Measurements from ENCODE around the gene KRTAP12-4.

The KRTAP12-4 gene

DNA sequence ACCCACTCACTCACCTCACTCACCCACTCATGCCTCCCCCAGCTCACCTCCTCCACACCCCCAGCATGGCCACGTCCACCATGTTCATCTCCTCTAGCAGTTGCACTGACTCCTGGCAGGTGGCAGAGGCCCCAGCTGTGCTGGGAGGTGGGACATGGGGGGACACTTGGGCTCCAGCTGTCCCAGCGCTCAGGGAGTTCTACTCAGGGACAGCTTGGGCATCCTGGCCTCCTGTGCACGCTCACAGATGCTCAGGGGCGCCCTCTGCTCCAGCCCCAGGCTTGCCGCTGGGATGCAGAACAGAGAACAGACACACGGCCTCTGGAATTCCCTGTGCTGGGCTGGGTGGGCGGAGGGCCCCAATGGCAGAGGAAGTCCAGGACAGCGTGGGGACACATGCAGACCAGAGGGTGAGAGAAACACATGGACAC is 37.4 kb downstream of the KRTAP12-4 start:
- DNase-seq (ENCODE audit: low read depth) = no peak
- TF ChIP-seq, protein P1, sequence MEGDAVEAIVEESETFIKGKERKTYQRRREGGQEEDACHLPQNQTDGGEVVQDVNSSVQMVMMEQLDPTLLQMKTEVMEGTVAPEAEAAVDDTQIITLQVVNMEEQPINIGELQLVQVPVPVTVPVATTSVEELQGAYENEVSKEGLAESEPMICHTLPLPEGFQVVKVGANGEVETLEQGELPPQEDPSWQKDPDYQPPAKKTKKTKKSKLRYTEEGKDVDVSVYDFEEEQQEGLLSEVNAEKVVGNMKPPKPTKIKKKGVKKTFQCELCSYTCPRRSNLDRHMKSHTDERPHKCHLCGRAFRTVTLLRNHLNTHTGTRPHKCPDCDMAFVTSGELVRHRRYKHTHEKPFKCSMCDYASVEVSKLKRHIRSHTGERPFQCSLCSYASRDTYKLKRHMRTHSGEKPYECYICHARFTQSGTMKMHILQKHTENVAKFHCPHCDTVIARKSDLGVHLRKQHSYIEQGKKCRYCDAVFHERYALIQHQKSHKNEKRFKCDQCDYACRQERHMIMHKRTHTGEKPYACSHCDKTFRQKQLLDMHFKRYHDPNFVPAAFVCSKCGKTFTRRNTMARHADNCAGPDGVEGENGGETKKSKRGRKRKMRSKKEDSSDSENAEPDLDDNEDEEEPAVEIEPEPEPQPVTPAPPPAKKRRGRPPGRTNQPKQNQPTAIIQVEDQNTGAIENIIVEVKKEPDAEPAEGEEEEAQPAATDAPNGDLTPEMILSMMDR (conservative IDR thresholded peaks at IDR 0.05; ENCODE audit: control insufficient read depth, insufficient read depth, low read depth, low read length) = no peak
- H3K4me3 ChIP-seq (ENCODE audit: control insufficient read depth, low read depth, low read length) = no peak overlapping the region

DNA sequence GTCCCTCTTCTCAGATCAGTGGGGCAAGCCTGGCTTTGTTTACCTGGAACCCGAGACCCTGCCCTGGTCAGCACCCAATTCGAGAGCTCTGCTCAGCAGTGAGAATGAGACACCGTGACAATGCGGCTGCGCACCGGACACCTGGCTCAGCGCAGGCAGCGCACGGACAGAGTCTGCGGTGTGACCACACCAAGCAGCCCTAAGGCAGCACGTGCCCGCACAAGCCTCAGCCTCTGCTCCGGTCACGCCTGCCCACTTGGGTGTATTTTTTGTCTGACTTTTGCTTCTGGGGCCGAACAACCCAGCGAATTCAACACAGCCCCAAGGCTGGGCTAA is 37.9 kb downstream of the KRTAP12-4 start:
- TF ChIP-seq, protein P1 (conservative IDR thresholded peaks at IDR 0.05; ENCODE audit: control insufficient read depth, insufficient read depth, low read depth, low read length) = no peak
- no peak overlapping the region for H3K4me3 ChIP-seq (ENCODE audit: control insufficient read depth, low read depth, low read length)

DNA sequence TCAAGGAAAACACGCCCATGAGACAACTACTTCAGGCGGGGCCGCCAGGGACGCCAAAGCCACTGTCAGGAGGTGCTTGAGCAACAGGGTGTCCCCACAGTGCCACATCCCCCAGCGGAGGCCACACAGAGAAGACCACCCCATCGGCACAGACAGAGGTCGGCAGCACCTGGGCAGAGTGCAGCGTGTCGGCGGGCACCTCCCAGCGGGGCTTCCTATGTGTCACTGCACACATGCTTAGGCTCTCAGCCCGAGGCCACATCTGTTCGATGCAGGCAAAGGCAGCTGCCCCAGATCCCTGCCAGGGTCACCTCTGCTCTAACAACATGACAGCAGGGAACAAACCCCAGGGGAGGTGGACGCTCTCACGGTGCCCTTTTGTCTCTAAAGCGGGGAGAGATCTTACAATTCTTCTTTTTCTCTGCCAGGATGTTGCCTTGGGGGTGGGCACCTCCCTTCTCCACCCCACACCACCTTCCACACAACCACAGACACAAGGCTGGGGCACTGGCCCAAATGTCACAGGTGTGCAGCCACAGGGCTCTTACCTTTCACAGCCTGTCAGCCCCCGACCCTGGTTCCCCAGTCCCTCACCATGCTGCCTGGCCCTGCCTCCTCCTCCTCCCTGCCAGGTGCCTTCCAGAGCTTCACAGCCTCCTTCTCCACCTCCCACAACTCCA is 38.4 kb downstream of the KRTAP12-4 start:
- no peak overlapping the region for H3K4me3 ChIP-seq (ENCODE audit: control insufficient read depth, low read depth, low read length)
- TF ChIP-seq, protein P1 (conservative IDR thresholded peaks at IDR 0.05; ENCODE audit: control insufficient read depth, insufficient read depth, low read depth, low read length) = no peak
- DNase-seq (ENCODE audit: low read depth) = no peak

More for the DNA sequence above, 37.9 kb downstream of the KRTAP12-4 start:
- no peak for DNase-seq (ENCODE audit: low read depth)

DNA sequence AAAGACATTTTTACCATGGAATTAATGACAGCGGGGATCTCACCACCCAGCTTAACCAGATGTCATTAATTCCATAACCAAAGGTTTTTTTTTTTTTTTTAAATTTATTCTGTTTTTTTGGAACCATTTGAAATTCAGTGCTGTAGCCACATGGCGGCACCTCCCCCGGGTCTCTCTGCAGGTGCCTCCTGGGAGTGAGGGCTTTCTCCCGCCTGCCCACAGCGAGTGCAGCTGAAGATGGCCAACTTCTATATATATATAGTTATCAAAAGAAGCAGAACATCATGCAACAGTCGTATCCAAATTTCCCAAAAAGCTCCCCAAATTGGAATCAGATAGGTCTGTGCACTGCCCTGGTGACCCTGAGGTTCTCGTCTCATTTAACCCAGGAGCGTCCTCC is 39.0 kb downstream of the KRTAP12-4 start:
- DNase-seq (ENCODE audit: low read depth) = no peak
- no peak overlapping the region for H3K4me3 ChIP-seq (ENCODE audit: control insufficient read depth, low read depth, low read length)
- TF ChIP-seq, protein P1 (conservative IDR thresholded peaks at IDR 0.05; ENCODE audit: control insufficient read depth, insufficient read depth, low read depth, low read length) = no peak

DNA sequence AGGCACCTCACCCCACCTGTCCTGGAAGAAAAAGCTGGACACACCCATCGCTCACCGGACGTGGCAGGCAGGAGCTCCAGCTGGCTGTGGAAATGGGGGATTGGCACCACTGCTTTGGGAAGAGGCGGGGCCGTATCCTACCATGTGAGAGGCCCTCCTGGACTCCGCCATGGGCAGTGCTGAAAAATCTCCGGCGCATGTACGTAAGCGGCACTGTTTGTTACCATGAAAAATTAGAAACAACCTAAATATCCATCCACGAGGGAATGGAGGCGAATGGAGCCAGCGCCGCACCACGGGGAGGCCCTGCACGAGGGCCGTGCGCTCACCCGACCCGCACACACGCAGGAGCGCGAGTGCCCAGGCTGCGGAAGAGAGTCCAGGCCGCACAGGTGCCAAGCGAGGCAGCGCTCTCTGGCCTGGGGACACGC is 39.5 kb downstream of the KRTAP12-4 start:
- TF ChIP-seq, protein P1 (conservative IDR thresholded peaks at IDR 0.05; ENCODE audit: control insufficient read depth, insufficient read depth, low read depth, low read length) = no peak
- no peak for DNase-seq (ENCODE audit: low read depth)
- H3K4me3 ChIP-seq (ENCODE audit: control insufficient read depth, low read depth, low read length) = no peak overlapping the region

DNA sequence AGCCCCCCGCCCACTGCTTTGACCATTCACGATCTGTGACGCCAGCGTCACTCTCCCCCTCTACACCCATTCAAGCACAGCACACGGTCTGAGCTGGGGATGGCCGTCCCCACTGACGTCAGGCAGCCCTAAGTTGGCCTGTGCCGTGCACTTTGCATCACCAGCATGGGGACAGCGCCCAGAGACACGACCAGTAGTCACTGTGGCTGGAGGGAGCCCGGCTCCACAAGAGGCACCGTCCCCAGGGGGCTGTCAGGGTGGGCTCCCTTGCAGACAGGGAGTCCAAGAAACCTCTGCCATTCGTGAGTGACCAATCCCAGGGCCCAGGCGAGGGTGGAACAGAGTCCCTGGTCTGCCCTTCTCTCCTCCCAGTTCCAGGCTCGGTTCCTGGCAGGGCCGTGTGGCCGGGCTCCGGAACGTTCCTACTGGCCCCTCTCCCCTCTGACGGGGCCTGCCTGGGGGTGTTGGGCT is 40.3 kb downstream of the KRTAP12-4 start:
- no peak for DNase-seq (ENCODE audit: low read depth)
- TF ChIP-seq, protein P1 (conservative IDR thresholded peaks at IDR 0.05; ENCODE audit: control insufficient read depth, insufficient read depth, low read depth, low read length) = no peak
- H3K4me3 ChIP-seq (ENCODE audit: control insufficient read depth, low read depth, low read length) = no peak overlapping the region
